HEK293 (cell line): Measurements from ENCODE around the gene OR52W1.

Experiments
- CTCF ChIA-PET: fragments of 350-600 bp; formaldehyde crosslinking; extraction: SDS; loops from one replicate; lab custom pipeline; 2021; ENCODE audit warnings: antibody characterized with exemption; lab: Yijun Ruan, JAX
- POLR2A ChIA-PET: fragments of 300-600 bp; formaldehyde crosslinking; extraction: SDS; loops from one replicate; lab custom pipeline; 2020; ENCODE audit warnings: antibody characterized with exemption, inconsistent platforms; lab: Yijun Ruan, JAX
- H3K27ac ChIP-seq: fragments of 200-500 bp; sonication (Bioruptor generic); 2 replicates; pipeline ENCODE4 v1.5.1; 2014; ENCODE audit warnings: low read depth, low read length, control low read depth, inconsistent platforms; ENCODE audit errors: extremely low read depth
- H3K36me3 ChIP-seq, 2 experiments: fragments of 200-500 bp in 1 of 2; sonication (Bioruptor generic) in 1 of 2; 1 replicate in 1 of 2; 2 replicates in 1 of 2; pipeline ENCODE4 v1.5.1; 2014 to 2017; ENCODE audit warnings: inconsistent platforms in 2 of 2, low read length in 2 of 2; ENCODE audit not compliant: control insufficient read depth in 2 of 2, insufficient read depth in 1 of 2
- H3K4me1 ChIP-seq: fragments of 200-500 bp; sonication (Bioruptor generic); 2 replicates; pipeline ENCODE4 v1.5.1; 2014; ENCODE audit warnings: mild to moderate bottlenecking, low read length, inconsistent platforms; ENCODE audit not compliant: control insufficient read depth, insufficient read depth
- H3K4me3 ChIP-seq: 2 replicates; pipeline ENCODE4 v1.5.1; 2011; ENCODE audit warnings: low read depth, mild to moderate bottlenecking, control low read depth, low read length, moderate library complexity
- H3K9me3 ChIP-seq: fragments of 200-500 bp; sonication (Bioruptor generic); 2 replicates; pipeline ENCODE4 v1.5.1; 2014; ENCODE audit warnings: low read depth, low read length, inconsistent platforms; ENCODE audit not compliant: control insufficient read depth, insufficient read depth
- GLI4 ChIP-seq: fragments of 450-650 bp; formaldehyde crosslinking; IDR thresholded peaks from 2 replicates; pipeline ENCODE4 v1.5.1; 2016; ENCODE audit warnings: missing biosample characterization, missing genetic modification characterization
- KLF1 ChIP-seq: fragments of 450-650 bp; formaldehyde crosslinking; IDR thresholded peaks from 2 replicates; pipeline ENCODE4 v1.5.1; 2016; ENCODE audit warnings: missing biosample characterization, missing genetic modification characterization
- OVOL3 ChIP-seq: fragments of 450-650 bp; formaldehyde crosslinking; IDR thresholded peaks from 2 replicates; pipeline ENCODE4 v1.5.1; 2016; ENCODE audit warnings: missing biosample characterization, missing genetic modification characterization
- ZFP41 ChIP-seq: fragments of 450-650 bp; formaldehyde crosslinking; IDR thresholded peaks from 2 replicates; pipeline ENCODE4 v1.5.1; 2016; ENCODE audit warnings: missing biosample characterization, missing genetic modification characterization, borderline replicate concordance
- ZFP69B ChIP-seq: fragments of 450-650 bp; formaldehyde crosslinking; IDR thresholded peaks from 2 replicates; pipeline ENCODE4 v1.5.1; 2016; ENCODE audit warnings: missing biosample characterization, missing genetic modification characterization
- ZNF146 ChIP-seq: fragments of 450-650 bp; formaldehyde crosslinking; IDR thresholded peaks from 2 replicates; pipeline ENCODE4 v1.5.1; 2016; ENCODE audit warnings: missing biosample characterization, missing genetic modification characterization
- ZNF184 ChIP-seq: fragments of 450-650 bp; IDR thresholded peaks from 2 replicates; pipeline ENCODE4 v1.5.1; 2018; ENCODE audit warnings: missing biosample characterization, mild to moderate bottlenecking, missing genetic modification characterization
- ZNF416 ChIP-seq: fragments of 450-650 bp; formaldehyde crosslinking; IDR thresholded peaks from 2 replicates; pipeline ENCODE4 v1.5.1; 2016; ENCODE audit warnings: missing biosample characterization, missing genetic modification characterization
- ZNF548 ChIP-seq: fragments of 450-650 bp; formaldehyde crosslinking; IDR thresholded peaks from 2 replicates; pipeline ENCODE4 v1.5.1; 2016; ENCODE audit warnings: missing biosample characterization, missing genetic modification characterization
- ZNF571 ChIP-seq: fragments of 450-650 bp; formaldehyde crosslinking; IDR thresholded peaks from 2 replicates; pipeline ENCODE4 v1.5.0; 2017; ENCODE audit warnings: missing biosample characterization, missing genetic modification characterization
- ZNF701 ChIP-seq: fragments of 450-650 bp; formaldehyde crosslinking; IDR thresholded peaks from 2 replicates; pipeline ENCODE4 v1.5.1; 2016; ENCODE audit warnings: missing biosample characterization, missing genetic modification characterization
- TF ChIP-seq, protein P1 (sequence below): fragments of 450-650 bp; formaldehyde crosslinking; IDR thresholded peaks from 2 replicates; pipeline ENCODE4 v1.5.1; 2016; ENCODE audit warnings: missing biosample characterization, missing genetic modification characterization, borderline replicate concordance
- TF ChIP-seq, protein P2 (sequence below): fragments of 450-650 bp; formaldehyde crosslinking; IDR thresholded peaks from 2 replicates; pipeline ENCODE4 v1.5.1; 2016; ENCODE audit warnings: missing biosample characterization, missing genetic modification characterization
- TF ChIP-seq, protein P3 (sequence below): sonication (generic); formaldehyde crosslinking; IDR thresholded peaks from 2 replicates; pipeline ENCODE4 v1.8.1; 2022; ENCODE audit warnings: mild to moderate bottlenecking, moderate library complexity, missing genetic modification reagents
- TF ChIP-seq, protein P4 (sequence below): fragments of 450-650 bp; formaldehyde crosslinking; IDR thresholded peaks from 2 replicates; pipeline ENCODE4 v1.5.1; 2016; ENCODE audit warnings: missing biosample characterization, missing genetic modification characterization
- TF ChIP-seq, protein P5 (sequence below): fragments of 450-650 bp; formaldehyde crosslinking; IDR thresholded peaks from 2 replicates; pipeline ENCODE4 v1.5.1; 2016; ENCODE audit warnings: missing biosample characterization, missing genetic modification characterization
- TF ChIP-seq, protein P6 (sequence below): fragments of 450-650 bp; IDR thresholded peaks from 2 replicates; pipeline ENCODE4 v1.5.1; 2018; ENCODE audit warnings: missing biosample characterization, mild to moderate bottlenecking, missing genetic modification characterization

Gene OR52W1

DNA sequence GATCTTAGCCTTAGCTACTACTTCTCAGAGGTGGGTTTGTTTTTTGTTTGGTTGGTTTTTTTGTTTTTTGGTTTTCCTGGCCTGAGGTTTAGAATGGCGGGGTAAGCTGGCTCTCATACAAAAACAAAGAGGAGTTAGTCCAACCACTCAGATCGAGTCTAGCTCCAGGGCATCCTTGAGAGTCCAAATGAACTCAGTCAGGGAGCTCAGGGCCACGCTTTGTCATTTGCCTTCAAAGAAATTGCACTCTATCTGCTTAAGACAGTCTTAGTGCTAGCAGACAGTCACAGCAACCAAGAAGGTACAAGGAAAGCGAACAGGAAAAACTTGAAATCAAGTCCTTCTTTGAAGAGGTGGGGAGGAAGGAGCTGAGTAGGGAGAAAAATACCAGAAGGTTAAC lies 17.5 kb downstream of the OR52W1 start:
- ChIA-PET POLR2A (no interaction called here), CTCF (interaction anchor here (0.7 to 1.1 kb wide), 2 partner anchors 90 to 137 kb away, joined by 3 to 4 read pairs; no protein-coding TSS in a partner anchor)
- TF ChIP-seq KLF1 (tag by site-specific recombination) (no peak), ZNF548 (tag by site-specific recombination) (no peak), ZFP41 (tag by site-specific recombination) (no peak), GLI4 (tag by site-specific recombination) (no peak)
- TF ChIP-seq, protein P1, sequence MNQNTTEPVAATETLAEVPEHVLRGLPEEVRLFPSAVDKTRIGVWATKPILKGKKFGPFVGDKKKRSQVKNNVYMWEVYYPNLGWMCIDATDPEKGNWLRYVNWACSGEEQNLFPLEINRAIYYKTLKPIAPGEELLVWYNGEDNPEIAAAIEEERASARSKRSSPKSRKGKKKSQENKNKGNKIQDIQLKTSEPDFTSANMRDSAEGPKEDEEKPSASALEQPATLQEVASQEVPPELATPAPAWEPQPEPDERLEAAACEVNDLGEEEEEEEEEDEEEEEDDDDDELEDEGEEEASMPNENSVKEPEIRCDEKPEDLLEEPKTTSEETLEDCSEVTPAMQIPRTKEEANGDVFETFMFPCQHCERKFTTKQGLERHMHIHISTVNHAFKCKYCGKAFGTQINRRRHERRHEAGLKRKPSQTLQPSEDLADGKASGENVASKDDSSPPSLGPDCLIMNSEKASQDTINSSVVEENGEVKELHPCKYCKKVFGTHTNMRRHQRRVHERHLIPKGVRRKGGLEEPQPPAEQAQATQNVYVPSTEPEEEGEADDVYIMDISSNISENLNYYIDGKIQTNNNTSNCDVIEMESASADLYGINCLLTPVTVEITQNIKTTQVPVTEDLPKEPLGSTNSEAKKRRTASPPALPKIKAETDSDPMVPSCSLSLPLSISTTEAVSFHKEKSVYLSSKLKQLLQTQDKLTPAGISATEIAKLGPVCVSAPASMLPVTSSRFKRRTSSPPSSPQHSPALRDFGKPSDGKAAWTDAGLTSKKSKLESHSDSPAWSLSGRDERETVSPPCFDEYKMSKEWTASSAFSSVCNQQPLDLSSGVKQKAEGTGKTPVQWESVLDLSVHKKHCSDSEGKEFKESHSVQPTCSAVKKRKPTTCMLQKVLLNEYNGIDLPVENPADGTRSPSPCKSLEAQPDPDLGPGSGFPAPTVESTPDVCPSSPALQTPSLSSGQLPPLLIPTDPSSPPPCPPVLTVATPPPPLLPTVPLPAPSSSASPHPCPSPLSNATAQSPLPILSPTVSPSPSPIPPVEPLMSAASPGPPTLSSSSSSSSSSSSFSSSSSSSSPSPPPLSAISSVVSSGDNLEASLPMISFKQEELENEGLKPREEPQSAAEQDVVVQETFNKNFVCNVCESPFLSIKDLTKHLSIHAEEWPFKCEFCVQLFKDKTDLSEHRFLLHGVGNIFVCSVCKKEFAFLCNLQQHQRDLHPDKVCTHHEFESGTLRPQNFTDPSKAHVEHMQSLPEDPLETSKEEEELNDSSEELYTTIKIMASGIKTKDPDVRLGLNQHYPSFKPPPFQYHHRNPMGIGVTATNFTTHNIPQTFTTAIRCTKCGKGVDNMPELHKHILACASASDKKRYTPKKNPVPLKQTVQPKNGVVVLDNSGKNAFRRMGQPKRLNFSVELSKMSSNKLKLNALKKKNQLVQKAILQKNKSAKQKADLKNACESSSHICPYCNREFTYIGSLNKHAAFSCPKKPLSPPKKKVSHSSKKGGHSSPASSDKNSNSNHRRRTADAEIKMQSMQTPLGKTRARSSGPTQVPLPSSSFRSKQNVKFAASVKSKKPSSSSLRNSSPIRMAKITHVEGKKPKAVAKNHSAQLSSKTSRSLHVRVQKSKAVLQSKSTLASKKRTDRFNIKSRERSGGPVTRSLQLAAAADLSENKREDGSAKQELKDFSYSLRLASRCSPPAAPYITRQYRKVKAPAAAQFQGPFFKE (tag by site-specific recombination) = no peak
- no peaks in the 10 kb centered on the region for H3K9me3 ChIP-seq
- peaks cover 0 to 97% of the 10 kb centered on the region in 2 experiments; a peak in 2 of 3 replicates for H3K36me3 ChIP-seq
- no peak overlapping the region for H3K27ac ChIP-seq
- no peaks in the 10 kb centered on the region for H3K4me1 ChIP-seq
- no peak overlapping the region for H3K4me3 ChIP-seq

DNA sequence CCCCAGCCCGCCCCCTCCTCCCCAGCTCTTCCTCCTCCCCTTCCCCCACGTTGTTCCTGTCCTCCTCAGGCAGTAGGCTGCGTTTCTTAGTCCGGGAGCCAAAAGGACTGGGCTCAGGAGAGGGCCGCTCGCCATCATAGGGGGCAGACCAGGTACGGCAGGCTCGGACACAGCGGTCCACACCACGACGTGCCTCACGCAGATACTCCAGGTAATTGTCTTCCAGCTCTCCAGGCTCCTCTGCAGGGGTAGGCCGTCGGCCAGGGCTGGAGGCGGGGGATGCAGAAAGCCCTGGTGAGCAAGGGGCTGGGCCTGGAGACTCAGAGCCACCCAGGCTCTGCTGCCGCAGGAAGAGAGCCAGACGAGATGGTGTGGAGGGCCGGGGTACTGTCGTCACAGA lies 18.7 kb downstream of the OR52W1 start:
- H3K4me1 ChIP-seq = no peaks in the 10 kb centered on the region
- no peak overlapping the region for H3K27ac ChIP-seq
- POLR2A ChIA-PET = no interaction called here
- H3K36me3 ChIP-seq = peaks cover 0 to 97% of the 10 kb centered on the region in 2 experiments; a peak in 2 of 3 replicates
- no peak overlapping the region for H3K4me3 ChIP-seq
- TF ChIP-seq ZNF184 (no peak), ZNF571 (tag by site-specific recombination) (no peak), ZNF701 (tag by site-specific recombination) (no peak), ZNF146 (tag by site-specific recombination) (no peak), ZFP69B (no peak), OVOL3 (tag by site-specific recombination) (no peak), ZNF416 (tag by site-specific recombination) (no peak)
- TF ChIP-seq, protein P2, sequence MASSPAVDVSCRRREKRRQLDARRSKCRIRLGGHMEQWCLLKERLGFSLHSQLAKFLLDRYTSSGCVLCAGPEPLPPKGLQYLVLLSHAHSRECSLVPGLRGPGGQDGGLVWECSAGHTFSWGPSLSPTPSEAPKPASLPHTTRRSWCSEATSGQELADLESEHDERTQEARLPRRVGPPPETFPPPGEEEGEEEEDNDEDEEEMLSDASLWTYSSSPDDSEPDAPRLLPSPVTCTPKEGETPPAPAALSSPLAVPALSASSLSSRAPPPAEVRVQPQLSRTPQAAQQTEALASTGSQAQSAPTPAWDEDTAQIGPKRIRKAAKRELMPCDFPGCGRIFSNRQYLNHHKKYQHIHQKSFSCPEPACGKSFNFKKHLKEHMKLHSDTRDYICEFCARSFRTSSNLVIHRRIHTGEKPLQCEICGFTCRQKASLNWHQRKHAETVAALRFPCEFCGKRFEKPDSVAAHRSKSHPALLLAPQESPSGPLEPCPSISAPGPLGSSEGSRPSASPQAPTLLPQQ = no peak
- TF ChIP-seq, protein P3, sequence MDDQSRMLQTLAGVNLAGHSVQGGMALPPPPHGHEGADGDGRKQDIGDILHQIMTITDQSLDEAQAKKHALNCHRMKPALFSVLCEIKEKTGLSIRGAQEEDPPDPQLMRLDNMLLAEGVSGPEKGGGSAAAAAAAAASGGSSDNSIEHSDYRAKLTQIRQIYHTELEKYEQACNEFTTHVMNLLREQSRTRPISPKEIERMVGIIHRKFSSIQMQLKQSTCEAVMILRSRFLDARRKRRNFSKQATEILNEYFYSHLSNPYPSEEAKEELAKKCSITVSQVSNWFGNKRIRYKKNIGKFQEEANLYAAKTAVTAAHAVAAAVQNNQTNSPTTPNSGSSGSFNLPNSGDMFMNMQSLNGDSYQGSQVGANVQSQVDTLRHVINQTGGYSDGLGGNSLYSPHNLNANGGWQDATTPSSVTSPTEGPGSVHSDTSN (CRISPR knock-in tag) = no peak
- TF ChIP-seq, protein P4, sequence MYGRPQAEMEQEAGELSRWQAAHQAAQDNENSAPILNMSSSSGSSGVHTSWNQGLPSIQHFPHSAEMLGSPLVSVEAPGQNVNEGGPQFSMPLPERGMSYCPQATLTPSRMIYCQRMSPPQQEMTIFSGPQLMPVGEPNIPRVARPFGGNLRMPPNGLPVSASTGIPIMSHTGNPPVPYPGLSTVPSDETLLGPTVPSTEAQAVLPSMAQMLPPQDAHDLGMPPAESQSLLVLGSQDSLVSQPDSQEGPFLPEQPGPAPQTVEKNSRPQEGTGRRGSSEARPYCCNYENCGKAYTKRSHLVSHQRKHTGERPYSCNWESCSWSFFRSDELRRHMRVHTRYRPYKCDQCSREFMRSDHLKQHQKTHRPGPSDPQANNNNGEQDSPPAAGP (tag by site-specific recombination) = no peak
- TF ChIP-seq, protein P5, sequence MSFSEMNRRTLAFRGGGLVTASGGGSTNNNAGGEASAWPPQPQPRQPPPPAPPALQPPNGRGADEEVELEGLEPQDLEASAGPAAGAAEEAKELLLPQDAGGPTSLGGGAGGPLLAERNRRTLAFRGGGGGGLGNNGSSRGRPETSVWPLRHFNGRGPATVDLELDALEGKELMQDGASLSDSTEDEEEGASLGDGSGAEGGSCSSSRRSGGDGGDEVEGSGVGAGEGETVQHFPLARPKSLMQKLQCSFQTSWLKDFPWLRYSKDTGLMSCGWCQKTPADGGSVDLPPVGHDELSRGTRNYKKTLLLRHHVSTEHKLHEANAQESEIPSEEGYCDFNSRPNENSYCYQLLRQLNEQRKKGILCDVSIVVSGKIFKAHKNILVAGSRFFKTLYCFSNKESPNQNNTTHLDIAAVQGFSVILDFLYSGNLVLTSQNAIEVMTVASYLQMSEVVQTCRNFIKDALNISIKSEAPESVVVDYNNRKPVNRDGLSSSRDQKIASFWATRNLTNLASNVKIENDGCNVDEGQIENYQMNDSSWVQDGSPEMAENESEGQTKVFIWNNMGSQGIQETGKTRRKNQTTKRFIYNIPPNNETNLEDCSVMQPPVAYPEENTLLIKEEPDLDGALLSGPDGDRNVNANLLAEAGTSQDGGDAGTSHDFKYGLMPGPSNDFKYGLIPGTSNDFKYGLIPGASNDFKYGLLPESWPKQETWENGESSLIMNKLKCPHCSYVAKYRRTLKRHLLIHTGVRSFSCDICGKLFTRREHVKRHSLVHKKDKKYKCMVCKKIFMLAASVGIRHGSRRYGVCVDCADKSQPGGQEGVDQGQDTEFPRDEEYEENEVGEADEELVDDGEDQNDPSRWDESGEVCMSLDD (tag by site-specific recombination) = no peak
- TF ChIP-seq, protein P6, sequence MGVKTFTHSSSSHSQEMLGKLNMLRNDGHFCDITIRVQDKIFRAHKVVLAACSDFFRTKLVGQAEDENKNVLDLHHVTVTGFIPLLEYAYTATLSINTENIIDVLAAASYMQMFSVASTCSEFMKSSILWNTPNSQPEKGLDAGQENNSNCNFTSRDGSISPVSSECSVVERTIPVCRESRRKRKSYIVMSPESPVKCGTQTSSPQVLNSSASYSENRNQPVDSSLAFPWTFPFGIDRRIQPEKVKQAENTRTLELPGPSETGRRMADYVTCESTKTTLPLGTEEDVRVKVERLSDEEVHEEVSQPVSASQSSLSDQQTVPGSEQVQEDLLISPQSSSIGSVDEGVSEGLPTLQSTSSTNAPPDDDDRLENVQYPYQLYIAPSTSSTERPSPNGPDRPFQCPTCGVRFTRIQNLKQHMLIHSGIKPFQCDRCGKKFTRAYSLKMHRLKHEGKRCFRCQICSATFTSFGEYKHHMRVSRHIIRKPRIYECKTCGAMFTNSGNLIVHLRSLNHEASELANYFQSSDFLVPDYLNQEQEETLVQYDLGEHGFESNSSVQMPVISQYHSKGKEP = no peak
- TF ChIP-seq, all 188 proteins: peak for 0
- CTCF ChIA-PET = no interaction called here
- H3K9me3 ChIP-seq = no peaks in the 10 kb centered on the region
